ENCODE data around the gene LRRK2. TPM values are rescaled to one million over a fixed set of nuclear protein-coding genes. Genes with fewer than 3 reads are reported as not detected.
"Not testable (repeated sequence)": the region's sequence is repeated elsewhere in the genome, so short reads cannot be mapped to it uniquely, and the experiment has no call there.

Gene LRRK2
- total RNA-seq, 2 experiments from 2014 or later: 0.13 to 0.25 TPM

DNA sequence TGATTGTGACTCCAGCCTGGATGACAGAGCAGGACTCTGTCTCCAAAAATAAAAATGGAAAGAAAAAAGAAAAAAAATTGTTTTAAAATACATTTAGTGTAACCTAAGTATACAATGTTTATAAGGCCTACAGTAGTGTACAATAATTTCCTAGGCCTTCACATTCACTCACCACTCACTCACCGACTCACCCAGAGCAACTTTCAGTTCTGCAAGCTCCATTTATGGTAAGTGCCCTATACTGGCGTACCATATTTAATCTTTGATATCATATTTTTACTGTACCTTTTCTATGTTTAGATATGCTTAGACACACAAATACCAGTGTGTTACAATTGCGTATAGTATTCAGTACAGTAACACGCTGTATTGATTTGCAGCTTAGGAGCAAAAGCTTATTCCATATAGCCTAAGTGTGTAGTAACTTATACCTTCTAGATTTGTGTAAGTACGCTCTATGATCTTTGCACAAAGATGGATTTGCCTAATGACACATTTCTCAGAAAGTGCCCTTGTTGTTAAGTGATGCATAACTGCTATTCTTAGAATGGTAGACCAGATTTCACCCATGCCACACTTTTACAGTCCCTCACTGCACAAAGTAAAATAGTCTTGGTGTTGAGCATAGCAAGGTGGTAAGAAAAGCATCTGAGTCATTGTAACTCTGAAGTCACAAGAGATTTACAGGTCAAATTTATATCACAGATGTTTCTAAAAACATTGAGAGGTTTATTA is 151.9 kb downstream of the LRRK2 start:
- ChIA-PET POLR2A (no interaction called here), CTCF (no interaction called here)

DNA sequence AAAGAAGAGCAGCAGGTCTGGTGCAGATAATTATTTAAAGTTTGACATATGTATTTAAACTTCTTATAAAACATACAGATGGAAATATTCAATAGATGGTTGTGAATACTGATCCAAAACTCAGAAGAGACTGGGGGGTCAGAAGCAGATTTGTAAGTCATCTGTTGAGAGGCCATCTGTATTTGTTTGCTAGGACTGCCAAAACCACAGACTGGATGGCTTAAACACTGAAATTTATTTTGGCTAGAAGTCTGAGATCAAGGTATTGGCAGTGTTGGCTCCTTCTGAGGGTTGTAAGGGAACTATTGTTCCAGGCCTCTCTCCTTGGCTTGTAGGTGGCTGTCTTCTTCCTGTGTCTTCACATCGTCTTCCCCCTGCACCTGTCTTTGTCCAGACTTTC is 153.9 kb downstream of the LRRK2 start:
- CTCF ChIA-PET: no interaction called here
- POLR2A ChIA-PET: no interaction called here

DNA sequence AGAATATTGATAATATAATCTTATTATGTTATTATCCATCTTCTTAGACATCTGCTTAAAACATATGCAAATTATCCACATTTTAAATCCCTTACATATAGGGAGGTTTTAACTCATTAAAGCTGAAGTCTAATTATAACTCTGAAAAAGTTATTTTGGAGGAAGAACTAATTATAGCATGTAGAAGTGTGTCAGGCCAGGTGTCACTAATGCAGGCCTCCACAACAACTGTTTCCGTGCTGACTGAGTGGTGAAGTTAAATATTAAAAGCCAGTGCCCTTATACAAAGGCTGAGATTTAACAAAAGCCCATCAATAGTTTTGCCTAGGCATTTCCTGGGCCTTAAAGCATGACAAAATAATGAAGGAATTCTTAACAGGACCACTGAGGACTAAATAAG is 157.4 kb downstream of the LRRK2 start:
- ChIA-PET POLR2A (no interaction called here), CTCF (no interaction called here)

DNA sequence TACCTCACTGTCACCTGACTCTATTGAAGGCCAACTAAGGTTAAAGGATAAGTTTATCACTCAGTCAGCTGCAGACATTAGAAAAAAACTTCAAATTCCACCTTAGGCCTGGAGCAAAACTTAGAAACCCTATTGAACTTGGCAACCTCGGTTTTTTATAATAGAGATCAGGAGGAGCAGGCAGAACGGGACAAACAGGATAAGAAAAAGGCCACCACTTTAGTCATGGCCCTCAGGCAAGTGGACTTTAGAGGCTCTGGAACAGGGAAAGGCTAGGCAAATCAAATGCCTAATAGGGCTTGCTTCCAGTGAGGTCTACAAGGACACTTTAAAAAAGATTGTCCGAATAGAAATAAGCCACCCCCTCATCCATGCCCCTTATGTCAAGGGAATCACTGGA is 162.5 kb downstream of the LRRK2 start:
- CTCF ChIA-PET, POLR2A ChIA-PET: not testable (repeated sequence)

DNA sequence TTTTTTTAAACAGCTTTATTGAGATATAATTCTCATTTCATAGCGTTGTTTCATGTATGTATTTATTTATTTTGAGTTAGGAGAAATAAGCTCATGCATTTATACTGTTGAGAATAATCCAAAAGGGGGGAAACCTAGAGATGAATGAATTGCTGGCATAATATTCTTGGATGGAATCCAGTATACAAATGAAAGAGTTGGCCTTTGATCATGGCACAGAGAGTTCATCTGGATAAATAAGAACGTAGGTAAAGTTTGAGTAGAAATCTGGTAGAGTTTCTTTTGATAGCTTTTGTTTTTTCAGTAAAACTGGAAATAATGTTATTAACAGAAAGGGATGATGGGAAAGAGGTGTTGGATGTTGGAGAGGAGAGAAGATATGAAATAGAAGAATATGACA is 166.2 kb downstream of the LRRK2 start:
- POLR2A ChIA-PET: no interaction called here
- CTCF ChIA-PET: no interaction called here

DNA sequence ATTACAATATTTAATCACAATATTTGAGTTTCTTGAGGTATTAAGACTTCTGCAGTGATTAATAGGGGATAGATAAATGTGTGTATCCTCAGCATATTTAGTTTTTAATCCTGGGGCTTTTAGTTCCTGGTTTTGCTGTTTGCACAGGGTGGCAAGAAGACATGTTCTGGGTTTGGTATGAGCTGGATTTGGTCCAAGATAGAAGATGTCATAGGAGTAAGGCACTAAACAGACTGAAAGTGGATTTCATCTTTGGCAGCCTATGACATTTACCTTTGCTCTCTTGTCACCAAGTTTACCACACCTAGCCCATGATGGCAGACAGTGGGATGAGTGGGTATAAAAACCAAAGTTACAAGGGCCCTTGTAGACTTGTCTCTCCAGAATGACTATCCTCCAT is 168.2 kb downstream of the LRRK2 start:
- ChIA-PET CTCF (no interaction called here), POLR2A (no interaction called here)

DNA sequence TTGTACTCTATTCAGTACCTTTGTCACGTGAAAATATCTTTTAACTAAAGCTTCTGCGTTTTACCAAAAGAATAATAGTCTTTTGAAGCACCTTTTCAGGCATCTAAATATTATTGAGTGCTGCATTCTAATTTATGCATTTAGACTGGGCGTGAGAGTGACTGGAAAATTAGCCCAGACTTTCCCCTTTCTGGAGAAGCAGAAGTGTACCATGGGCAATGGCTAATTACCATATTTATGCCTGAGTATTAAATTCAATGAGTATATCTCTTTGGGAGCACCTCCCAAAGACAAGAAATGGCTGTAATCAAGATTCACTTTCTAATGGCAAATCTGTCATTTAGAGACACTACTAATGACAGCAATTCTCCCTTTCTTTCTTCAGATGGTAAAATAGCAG is 174.9 kb downstream of the LRRK2 start:
- ChIA-PET POLR2A (no interaction called here), CTCF (no interaction called here)

DNA sequence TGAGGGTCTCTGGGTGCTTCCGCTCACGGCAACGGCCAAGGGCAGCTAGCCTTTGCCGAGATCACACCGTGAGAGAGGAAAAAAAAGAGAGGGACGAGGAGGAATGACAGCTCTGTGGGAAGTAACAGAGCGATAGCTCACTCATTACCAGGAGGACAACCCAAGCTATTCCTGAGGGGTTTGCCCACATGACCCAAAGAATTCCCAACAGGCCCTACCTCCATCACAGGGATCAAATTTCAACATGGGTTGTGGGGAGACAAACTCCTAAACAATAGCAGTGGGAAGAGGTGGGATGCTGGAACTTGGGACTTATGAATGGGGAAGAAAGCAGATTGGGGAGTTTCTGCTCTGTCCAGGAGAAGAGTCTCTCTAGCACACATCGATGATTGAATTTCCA is 180.6 kb downstream of the LRRK2 start:
- CTCF ChIA-PET: no interaction called here
- POLR2A ChIA-PET: no interaction called here

Other genes starting within 250 kb of the LRRK2 start
- 1 to 10 TPM; 8.2 to 9.4 TPM for gene SLC2A13, start 118.9 kb upstream of the LRRK2 start, total RNA-seq

All from activated CD8-positive, alpha-beta memory T cell treated with anti-CD3 and anti-CD28 coated beads for 36 hours (primary cell).